Measurements from ENCODE around the gene CHPF.

Gene CHPF

DNA sequence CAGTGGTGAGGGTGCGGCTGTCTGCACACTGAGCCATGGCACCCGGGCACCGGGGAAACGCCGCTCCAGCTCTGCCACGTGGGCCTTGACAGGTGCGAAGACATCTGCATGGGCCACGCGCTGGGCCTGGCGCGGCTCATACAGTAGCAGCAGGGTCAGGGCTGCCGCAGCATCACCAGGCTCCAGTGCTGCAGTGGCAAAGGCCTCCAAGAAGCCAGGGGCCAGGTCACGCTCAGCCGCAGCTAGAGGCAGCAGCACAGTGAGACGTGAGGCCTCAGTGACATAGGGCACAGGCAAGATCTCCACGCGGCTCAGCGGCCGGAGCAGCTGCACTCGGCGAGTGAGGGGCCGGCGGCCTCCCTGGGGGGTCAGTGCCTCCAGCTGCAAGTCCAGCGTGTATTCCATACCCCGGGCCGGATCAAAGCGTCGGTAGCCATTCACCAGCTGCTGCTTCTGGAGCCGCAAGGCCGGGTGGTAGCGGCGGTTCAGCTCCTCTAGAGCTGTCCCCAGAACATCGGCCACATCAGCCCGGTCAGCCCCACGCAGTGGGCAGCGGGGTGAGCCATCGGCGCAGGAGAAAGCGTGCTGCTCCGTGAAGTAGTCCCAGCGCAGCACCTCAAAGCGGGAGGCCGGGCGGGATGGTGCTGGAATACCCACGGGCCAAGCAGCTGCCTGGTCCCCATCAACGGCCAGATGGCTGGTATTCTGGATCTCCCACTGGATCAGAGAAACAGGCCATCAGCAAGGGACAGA lies 3.5 kb downstream of the CHPF start:
- no peak for DNase-seq (ENCODE audit: low spot score)
- TF ChIP-seq CTCF (IDR thresholded peaks at IDR 0.05; ENCODE audit: extremely low read depth, insufficient read depth, missing control alignments), result no peak
- in situ Hi-C loops (cut with MboI; ENCODE audit: low pct_unique_long_range_greater_than_20kb, low sequenced_read_pairs, unreplicated experiment), result loop anchor here (10.0 kb wide), 1 partner anchor 135 kb away; no protein-coding TSS in a partner anchor

GRCh38 chr2:219538956-219539788 lies 4.4 kb downstream of the CHPF start:
- DNase-seq (ENCODE audit: low spot score), result no peak
- in situ Hi-C loops (cut with MboI; ENCODE audit: low pct_unique_long_range_greater_than_20kb, low sequenced_read_pairs, unreplicated experiment), result loop anchor here (10.0 kb wide), 1 partner anchor 134 kb away; no protein-coding TSS in a partner anchor

GRCh38 chr2:219538504-219538951 lies 5.1 kb downstream of the CHPF start:
- in situ Hi-C loops (cut with MboI; ENCODE audit: low pct_unique_long_range_greater_than_20kb, low sequenced_read_pairs, unreplicated experiment), result loop anchor here (10.0 kb wide), 1 partner anchor 134 kb away; no protein-coding TSS in a partner anchor
- TF ChIP-seq CTCF (IDR thresholded peaks at IDR 0.05; ENCODE audit: extremely low read depth, insufficient read depth, missing control alignments), result no peak
- no peak for DNase-seq (ENCODE audit: low spot score)

More at GRCh38 chr2:219538956-219539788, 4.4 kb downstream of the CHPF start:
- TF ChIP-seq CTCF (IDR thresholded peaks at IDR 0.05; ENCODE audit: extremely low read depth, insufficient read depth, missing control alignments), result no peak

DNA sequence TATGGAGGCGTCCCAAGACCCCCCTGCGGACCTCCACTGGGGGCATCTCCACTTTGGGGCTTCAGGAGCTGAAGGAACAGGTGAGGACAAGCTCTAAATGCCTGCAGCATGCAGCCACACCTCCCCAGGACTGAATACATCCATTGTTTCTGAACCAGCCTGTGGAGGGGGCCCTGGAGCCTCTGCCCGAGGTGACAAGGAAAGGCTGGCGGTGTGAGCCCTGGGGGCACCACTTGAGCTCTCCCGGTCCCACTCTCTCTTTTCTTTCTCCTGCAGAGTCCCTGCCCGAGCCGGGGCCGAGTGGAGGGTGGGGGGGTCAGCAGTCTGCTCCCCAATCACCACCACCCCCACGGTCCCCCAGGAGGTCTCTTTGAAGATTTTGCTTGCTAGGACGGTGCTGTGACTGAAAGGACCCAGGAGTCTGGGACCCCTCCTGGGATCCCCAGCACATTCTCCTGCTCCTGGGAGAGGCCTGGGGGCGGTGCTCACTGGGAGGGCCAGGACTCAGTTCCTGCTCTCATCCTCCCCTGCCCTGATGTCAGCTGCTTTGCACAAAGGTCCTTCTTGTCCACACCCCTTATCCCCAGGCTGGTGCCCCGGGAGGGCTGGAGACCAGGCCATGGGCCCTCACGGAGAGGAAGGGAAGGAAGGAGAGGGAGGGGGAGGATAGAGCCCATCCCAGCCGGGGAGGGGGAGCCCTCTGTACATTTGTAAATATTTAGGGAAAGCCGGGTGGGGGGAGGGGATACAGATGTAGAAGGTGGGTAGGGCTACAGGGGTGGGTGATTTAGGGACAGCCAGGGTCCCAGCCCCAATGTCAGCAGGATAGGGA lies 5.7 kb downstream of the CHPF start:
- in situ Hi-C loops (cut with MboI; ENCODE audit: low pct_unique_long_range_greater_than_20kb, low sequenced_read_pairs, unreplicated experiment), result loop anchor here (10.0 kb wide), 1 partner anchor 133 kb away; no protein-coding TSS in a partner anchor
- TF ChIP-seq CTCF (IDR thresholded peaks at IDR 0.05; ENCODE audit: extremely low read depth, insufficient read depth, missing control alignments), result no peak
- DNase-seq (ENCODE audit: low spot score), result no peak

DNA sequence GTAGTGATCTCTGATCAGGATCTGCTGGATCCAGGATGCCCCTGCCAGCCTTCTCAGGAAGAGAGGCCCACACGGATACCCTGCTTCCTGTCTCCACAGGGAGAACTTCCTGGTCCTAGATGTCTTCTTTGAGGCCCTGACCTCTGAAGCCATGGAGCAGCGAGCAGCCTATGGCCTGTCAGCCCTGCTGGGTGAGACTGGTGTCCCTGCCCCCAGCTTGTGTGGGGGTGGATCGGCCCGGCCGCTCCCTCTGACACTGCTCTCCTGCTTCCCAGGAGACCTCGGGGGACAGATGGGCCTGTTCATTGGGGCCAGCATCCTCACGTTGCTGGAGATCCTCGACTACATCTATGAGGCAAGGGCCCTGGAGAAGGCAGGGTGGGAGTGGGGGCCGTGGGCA lies 6.6 kb downstream of the CHPF start:
- TF ChIP-seq CTCF (IDR thresholded peaks at IDR 0.05; ENCODE audit: extremely low read depth, insufficient read depth, missing control alignments), result no peak
- in situ Hi-C loops (cut with MboI; ENCODE audit: low pct_unique_long_range_greater_than_20kb, low sequenced_read_pairs, unreplicated experiment), result loop anchor here (10.0 kb wide), 1 partner anchor 132 kb away; no protein-coding TSS in a partner anchor
- DNase-seq (ENCODE audit: low spot score), result no peak

GRCh38 chr2:219536425-219536824 lies 7.2 kb downstream of the CHPF start:
- in situ Hi-C loops (cut with MboI; ENCODE audit: low pct_unique_long_range_greater_than_20kb, low sequenced_read_pairs, unreplicated experiment), result loop anchor here (10.0 kb wide), 1 partner anchor 132 kb away; no protein-coding TSS in a partner anchor
- no peak for TF ChIP-seq CTCF (IDR thresholded peaks at IDR 0.05; ENCODE audit: extremely low read depth, insufficient read depth, missing control alignments)
- DNase-seq (ENCODE audit: low spot score), result no peak

Data from GM13977 (cell line).